HepG2 (cell line): Measurements from ENCODE around the gene STEAP2. TPM values are rescaled to one million over a fixed set of nuclear protein-coding genes. Genes with fewer than 3 reads are reported as not detected.

Experiments used
- DDIT3 ChIP-seq: sonication (generic); formaldehyde crosslinking; IDR thresholded peaks from 2 replicates; pipeline ENCODE4 v1.4.0; 2020; ENCODE audit warnings: mild to moderate bottlenecking, missing genetic modification reagents
- EZH2 ChIP-seq: conservative IDR thresholded peaks from 2 replicates; pipeline ENCODE4 v1.6.1; 2012; ENCODE audit warnings: mild to moderate bottlenecking, low read depth, low read length, moderate library complexity
- HOXA3 ChIP-seq: sonication (generic); formaldehyde crosslinking; IDR thresholded peaks from 2 replicates; pipeline ENCODE4 v1.5.0; 2020; ENCODE audit warnings: missing genetic modification reagents
- KIAA2018 ChIP-seq: sonication (generic); formaldehyde crosslinking; IDR thresholded peaks from 2 replicates; pipeline ENCODE4 v1.5.0; 2020; ENCODE audit warnings: mild to moderate bottlenecking, missing genetic modification reagents, borderline replicate concordance
- MIXL1 ChIP-seq: IDR thresholded peaks from 2 replicates; pipeline ENCODE4 v1.6.1; 2016
- MLX ChIP-seq: IDR thresholded peaks from 2 replicates; pipeline ENCODE4 v1.6.1; 2016
- PCBP1 ChIP-seq: fragments of 200-400 bp; formaldehyde crosslinking; IDR thresholded peaks from 2 replicates; pipeline ENCODE4 v1.6.1; 2017; ENCODE audit warnings: mild to moderate bottlenecking, low read depth, low read length, borderline replicate concordance
- SMAD3 ChIP-seq: sonication (generic); formaldehyde crosslinking; IDR thresholded peaks from 2 replicates; pipeline ENCODE4 v1.4.0; 2020; ENCODE audit warnings: missing genetic modification reagents
- SP4 ChIP-seq: sonication (generic); formaldehyde crosslinking; IDR thresholded peaks from 2 replicates; pipeline ENCODE4 v1.8.1; 2023; ENCODE audit warnings: mild to moderate bottlenecking, missing genetic modification reagents
- STAT5B ChIP-seq: sonication (generic); formaldehyde crosslinking; IDR thresholded peaks from 2 replicates; pipeline ENCODE4 v1.4.0; 2020; ENCODE audit warnings: missing genetic modification reagents
- ZKSCAN5 ChIP-seq: sonication (generic); formaldehyde crosslinking; IDR thresholded peaks from 2 replicates; pipeline ENCODE4 v1.5.1; 2020; ENCODE audit warnings: mild to moderate bottlenecking, missing genetic modification reagents
- ZNF512 ChIP-seq: sonication (generic); formaldehyde crosslinking; IDR thresholded peaks from 2 replicates; pipeline ENCODE4 v1.4.0; 2020; ENCODE audit warnings: mild to moderate bottlenecking, missing genetic modification reagents
- ZNF550 ChIP-seq: sonication (generic); formaldehyde crosslinking; IDR thresholded peaks from 2 replicates; pipeline ENCODE4 v1.4.0; 2020; ENCODE audit warnings: mild to moderate bottlenecking, missing genetic modification reagents, borderline replicate concordance
- ZNF619 ChIP-seq: sonication (generic); formaldehyde crosslinking; IDR thresholded peaks from 2 replicates; pipeline ENCODE4 v1.4.0; 2020; ENCODE audit warnings: mild to moderate bottlenecking, missing genetic modification reagents
- ZXDC ChIP-seq: sonication (generic); formaldehyde crosslinking; IDR thresholded peaks from 2 replicates; pipeline ENCODE4 v1.5.0; 2020; ENCODE audit warnings: mild to moderate bottlenecking, missing genetic modification reagents
- polyA plus RNA-seq, 8 experiments: library from polyadenylated mRNA; depleted of rRNA in 3 of 8; stranded (reverse) in 7 of 8; unstranded in 1 of 8; fragments of >200 nt; fragmentation: Illumina TruSeq in 4 of 8; extraction: Trizol in 4 of 8; gene quantifications; 2 replicates each; pipeline versions ENCODE4 v1.2.1 to v1.2.3, GENCODE V29; 2011 to 2016; ENCODE audit warnings: low read depth in 4 of 8, missing spikeins in 1 of 8, mixed read lengths in 1 of 8; ENCODE audit not compliant: insufficient read depth in 1 of 8
- total RNA-seq, 5 experiments: library from RNA; depleted of rRNA; stranded (reverse); fragments of >200 nt; fragmentation: Illumina TruSeq; extraction: Trizol; gene quantifications; 2 replicates each; pipeline ENCODE4 v1.2.3, GENCODE V29; 2016; ENCODE audit warnings: low read depth in 1 of 5

Gene STEAP2
- total and polyA plus RNA-seq, 2 of the 13 experiments (the other 11 are each of a cell fraction or from before 2014, with no cell fraction given): 4.3 to 4.4 TPM

GRCh38 chr7:90244909-90245851 is 33.6 kb downstream of the STEAP2 start, which contains the start of gene CFAP69 (continued):
- no peak for TF ChIP-seq KIAA2018 (CRISPR knock-in tag)
- peak; percentile 71; the same call in 1 of the 2 replicates for TF ChIP-seq HOXA3
- no peak for TF ChIP-seq ZNF512 (CRISPR knock-in tag)
- peak; percentile 78 for TF ChIP-seq SP4
- no peak for TF ChIP-seq ZXDC (CRISPR knock-in tag)
- TF ChIP-seq ZKSCAN5 (CRISPR knock-in tag): no peak
- peak; percentile 97 for TF ChIP-seq MIXL1 (CRISPR knock-in tag)
- TF ChIP-seq STAT5B (CRISPR knock-in tag): no peak
- peak; percentile 60; the same call in 1 of the 2 replicates for TF ChIP-seq SMAD3 (CRISPR knock-in tag)
- no peak for TF ChIP-seq DDIT3 (CRISPR knock-in tag)
- 0 out of 2 replicates have a peak, but pooled peaks have one; percentile 23 for TF ChIP-seq ZNF619 (CRISPR knock-in tag)
- no peak for TF ChIP-seq EZH2
- TF ChIP-seq PCBP1: no peak
- no peak for TF ChIP-seq ZNF550 (CRISPR knock-in tag)
- no peak for TF ChIP-seq MLX (CRISPR knock-in tag)
